HCT116 (cell line): ENCODE data around the gene TNRC6C. TPM values are rescaled to one million over a fixed set of nuclear protein-coding genes. Genes with fewer than 3 reads are reported as not detected.

ENCODE experiments used
- ATAC-seq: fragments of 200-7000 bp; cut with Tn5 transposase; 2 replicates; pipeline ENCODE4 v1.9.1; 2020; ENCODE audit warnings: mild to moderate bottlenecking, moderate library complexity
- BruUV-seq: library from RNA; stranded (reverse); fragments of 400-500 nt; replicated peaks from 2 replicates; lab custom pipeline; 2021; lab: Mats Ljungman, UMichigan
- CTCF ChIA-PET: fragments of 300-600 bp; sonication (Branson Sonifier 250); formaldehyde crosslinking; loops from one replicate; lab custom pipeline; 2021; ENCODE audit warnings: antibody characterized with exemption; lab: Charles Lee
- POLR2A ChIA-PET: fragments of 300-600, 350-600 bp; sonication (Branson Sonifier 250); formaldehyde crosslinking; loops from one replicate; lab custom pipeline; 2021; ENCODE audit warnings: antibody characterized with exemption; lab: Charles Lee
- RAD21 ChIA-PET, 2 experiments: fragments of 300-600 bp; sonication (Branson Sonifier 250); formaldehyde crosslinking; loops; one replicate each; lab custom pipeline; 2023; ENCODE audit warnings: low total read pairs in 2 of 2; ENCODE audit not compliant: uncharacterized antibody in 2 of 2, unreplicated experiment in 2 of 2, low non-redundant PET in 1 of 2; lab: Charles Lee
- DNase-seq: peaks from one replicate; pipeline ENCODE4 v3.0.0-alpha.2; 2010; ENCODE audit warnings: low read depth, low spot score
- H2AFZ ChIP-seq: fragments of 200-600 bp; shearing (Covaris generic), sonication (generic); 2 replicates; pipeline ENCODE4 v1.6.1; 2017; ENCODE audit warnings: low read depth, mixed run types, mixed read lengths, antibody characterized with exemption, low read length; ENCODE audit not compliant: poor library complexity, severe bottlenecking
- H3K27ac ChIP-seq: 2 replicates; pipeline ENCODE4 v1.5.1; 2012; ENCODE audit warnings: low read depth, low read length
- H3K27me3 ChIP-seq: fragments of 200-600 bp; sonication (generic); 2 replicates; pipeline ENCODE4 v1.6.1; 2016; ENCODE audit warnings: mixed run types, low read length, mixed read lengths; ENCODE audit not compliant: insufficient read depth
- H3K36me3 ChIP-seq, 2 experiments: fragments of 200-500 bp in 1 of 2; fragments of 200-600 bp in 1 of 2; sonication (Bioruptor generic) in 1 of 2; sonication (generic) in 1 of 2; 2 replicates each; pipeline versions ENCODE4 v1.5.1 to v1.6.1; 2014 to 2016; ENCODE audit warnings: low read length in 2 of 2, inconsistent platforms in 1 of 2, mixed read lengths in 1 of 2, mixed run types in 1 of 2; ENCODE audit not compliant: insufficient read depth in 2 of 2, control insufficient read depth in 1 of 2
- H3K4me1 ChIP-seq, 2 experiments: fragments of 200-600 bp in 1 of 2; sonication (generic) in 1 of 2; 2 replicates each; pipeline versions ENCODE4 v1.5.1 to v1.6.1; 2012 to 2017; ENCODE audit warnings: low read length in 2 of 2, inconsistent platforms in 1 of 2, mild to moderate bottlenecking in 1 of 2, mixed read lengths in 1 of 2, mixed run types in 1 of 2, moderate library complexity in 1 of 2; ENCODE audit not compliant: insufficient read depth in 2 of 2, control insufficient read depth in 1 of 2
- H3K4me2 ChIP-seq: fragments of 200-600 bp; sonication (generic); 2 replicates; pipeline ENCODE4 v1.6.1; 2017; ENCODE audit warnings: mixed run types, low read length, mixed read lengths
- H3K4me3 ChIP-seq, 2 experiments: fragments of 200-600 bp in 1 of 2; sonication (generic) in 1 of 2; replicated peaks in 1 of 2; 2 replicates each; pipeline ENCODE4 v1.5.1; 2011 to 2016; ENCODE audit warnings: low read length in 2 of 2, control low read depth in 1 of 2, low read depth in 1 of 2, mild to moderate bottlenecking in 1 of 2, mixed read lengths in 1 of 2, mixed run types in 1 of 2
- H3K79me2 ChIP-seq: fragments of 200-600 bp; sonication (generic); 2 replicates; pipeline ENCODE4 v1.6.1; 2017; ENCODE audit warnings: mild to moderate bottlenecking, mixed run types, low read length, moderate library complexity, mixed read lengths; ENCODE audit not compliant: insufficient read depth
- H3K9ac ChIP-seq: fragments of 200-600 bp; sonication (generic); 2 replicates; pipeline ENCODE4 v1.6.1; 2016; ENCODE audit warnings: low read length, mixed read lengths
- H3K9me2 ChIP-seq: fragments of 200-600 bp; sonication (generic), shearing (Covaris generic); 2 replicates; pipeline ENCODE4 v1.6.1; 2017; ENCODE audit warnings: mixed run types, mild to moderate bottlenecking, moderate library complexity; ENCODE audit not compliant: insufficient read depth
- H3K9me3 ChIP-seq, 2 experiments: fragments of 200-500 bp in 1 of 2; fragments of 200-600 bp in 1 of 2; sonication (Bioruptor generic) in 1 of 2; sonication (generic) in 1 of 2; 2 replicates each; pipeline ENCODE4 v1.6.1; 2014 to 2017; ENCODE audit warnings: low read length in 2 of 2, mixed read lengths in 2 of 2, inconsistent platforms in 1 of 2, low read depth in 1 of 2, mild to moderate bottlenecking in 1 of 2, mixed run types in 1 of 2, moderate library complexity in 1 of 2; ENCODE audit not compliant: control insufficient read depth in 1 of 2, insufficient read depth in 1 of 2
- H4K20me1 ChIP-seq: fragments of 200-600 bp; sonication (generic), shearing (Covaris generic); 2 replicates; pipeline ENCODE4 v1.6.1; 2017; ENCODE audit warnings: mixed run types, mild to moderate bottlenecking, moderate library complexity; ENCODE audit not compliant: insufficient read depth
- CEBPB ChIP-seq: IDR thresholded peaks from 2 replicates; pipeline ENCODE4 v1.6.1; 2012; ENCODE audit warnings: low read depth
- CTCF ChIP-seq, 3 experiments: fragments of 200-600 bp in 1 of 3; sonication (generic) in 1 of 3; IDR thresholded peaks in 2 of 3; conservative IDR thresholded peaks in 1 of 3; 2 replicates each; pipeline ENCODE4 v1.5.1; 2012 to 2017; ENCODE audit warnings: low read depth in 2 of 3, low read length in 2 of 3, antibody characterized with exemption in 1 of 3, borderline replicate concordance in 1 of 3, control low read depth in 1 of 3, mild to moderate bottlenecking in 1 of 3, mixed read lengths in 1 of 3, mixed run types in 1 of 3, moderate library complexity in 1 of 3; ENCODE audit not compliant: insufficient read depth in 1 of 3
- EGR1 ChIP-seq: IDR thresholded peaks from 2 replicates; pipeline ENCODE4 v1.6.1; 2012; ENCODE audit warnings: low read depth
- ELF1 ChIP-seq: IDR thresholded peaks from 2 replicates; pipeline ENCODE4 v1.6.1; 2012; ENCODE audit warnings: low read depth, borderline replicate concordance
- EZH2 ChIP-seq: fragments of 200-600 bp; sonication (generic); IDR thresholded peaks from 2 replicates; pipeline ENCODE4 v1.6.1; 2017; ENCODE audit warnings: antibody characterized with exemption, mixed run types
- EZH2phosphoT487 ChIP-seq: fragments of 200-600 bp; IDR thresholded peaks from 2 replicates; pipeline ENCODE4 v1.6.1; 2018; ENCODE audit warnings: antibody characterized with exemption, borderline replicate concordance
- MAX ChIP-seq: IDR thresholded peaks from 2 replicates; pipeline ENCODE4 v1.6.1; 2012
- POLR2AphosphoS5 ChIP-seq: IDR thresholded peaks from 2 replicates; pipeline ENCODE4 v1.6.1; 2011; ENCODE audit warnings: mild to moderate bottlenecking, low read depth, low read length, moderate library complexity
- REST ChIP-seq: IDR thresholded peaks from 2 replicates; pipeline ENCODE4 v1.6.1; 2012; ENCODE audit warnings: low read depth
- SIN3A ChIP-seq: IDR thresholded peaks from 2 replicates; pipeline ENCODE4 v1.6.1; 2012; ENCODE audit warnings: low read depth
- SRF ChIP-seq: IDR thresholded peaks from 2 replicates; pipeline ENCODE4 v1.6.1; 2012; ENCODE audit warnings: low read depth
- TCF7L2 ChIP-seq: IDR thresholded peaks from 2 replicates; pipeline ENCODE4 v1.7.0; 2011; ENCODE audit warnings: borderline replicate concordance, inconsistent platforms; ENCODE audit not compliant: insufficient read depth, insufficient read length; ENCODE audit errors: extremely low read depth
- YY1 ChIP-seq: IDR thresholded peaks from 2 replicates; pipeline ENCODE4 v1.6.1; 2011; ENCODE audit warnings: low read length, low read depth, moderate library complexity, mild to moderate bottlenecking; ENCODE audit not compliant: insufficient replicate concordance; ENCODE audit errors: extremely low read depth
- ZFX ChIP-seq: fragments of 450-650 bp; IDR thresholded peaks from 2 replicates; pipeline ENCODE4 v1.6.1; 2017
- intact Hi-C: fragments of 100-400 bp; cut with micrococcal nuclease; formaldehyde crosslinking; loops from 2 replicates; pipeline ENCODE4 v1.10.0; 2022
- total RNA-seq: library from RNA; stranded (reverse); gene quantifications from one replicate; pipeline ENCODE4 v1.2.1, GENCODE V29; 2021; ENCODE audit not compliant: unreplicated experiment
- TF ChIP-seq, protein P1 (sequence below): IDR thresholded peaks from 2 replicates; pipeline ENCODE4 v1.6.1; 2012
- TF ChIP-seq, protein P2 (sequence below): IDR thresholded peaks from 2 replicates; pipeline ENCODE4 v1.6.1; 2011; ENCODE audit warnings: mild to moderate bottlenecking, low read length, moderate library complexity; ENCODE audit not compliant: insufficient replicate concordance; ENCODE audit errors: extremely low read depth

The TNRC6C gene
- total RNA-seq, 1 experiment from 2014 or later: 23.4 TPM

DNA sequence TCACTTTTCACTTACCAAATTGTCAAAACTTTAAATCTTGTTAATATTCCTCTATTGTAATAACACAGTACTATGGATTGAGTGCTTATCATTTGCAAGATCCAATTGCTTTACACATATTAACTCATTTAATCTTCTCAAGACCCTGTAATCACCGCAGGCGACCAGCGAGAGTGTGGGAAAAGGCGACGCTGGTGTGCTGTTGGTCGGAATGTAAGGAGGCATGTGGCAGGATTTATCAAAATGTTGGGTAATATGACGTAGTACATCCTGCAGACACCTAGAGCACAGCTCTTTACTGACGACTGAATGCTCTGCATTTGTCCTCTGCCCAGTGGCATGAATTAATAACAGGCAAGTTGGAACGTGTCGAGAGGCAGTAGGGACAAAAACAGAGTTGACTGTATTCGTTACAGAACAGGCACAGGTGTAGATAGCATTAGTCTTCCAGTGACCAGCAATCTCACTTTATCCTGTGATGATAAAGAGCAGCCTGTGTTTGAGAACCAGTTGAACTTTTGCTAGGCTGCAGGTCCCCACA, 80.3 kb downstream of the TNRC6C start:
- no peak overlapping the region for H2AFZ ChIP-seq
- no peak overlapping the region for H3K4me3 ChIP-seq
- no peak for DNase-seq
- RAD21 ChIA-PET: no interaction called here
- no peak overlapping the region for H3K27ac ChIP-seq
- no peaks in the 10 kb centered on the region for H4K20me1 ChIP-seq
- H3K79me2 ChIP-seq: no peaks in the 10 kb centered on the region
- H3K36me3 ChIP-seq: no peaks in the 10 kb centered on the region
- H3K4me2 ChIP-seq: no peak overlapping the region
- no TSS peak for BruUV-seq
- intact Hi-C loops: no loop called here
- no peak for ATAC-seq
- no peaks in the 10 kb centered on the region for H3K27me3 ChIP-seq
- no peak overlapping the region for H3K9ac ChIP-seq
- no peaks in the 10 kb centered on the region for H3K9me3 ChIP-seq
- CTCF ChIA-PET: no interaction called here
- no peaks in the 10 kb centered on the region for H3K9me2 ChIP-seq
- TF ChIP-seq ELF1 (no peak), POLR2AphosphoS5 (no peak), SIN3A (no peak), MAX (no peak), CEBPB (no peak), TCF7L2 (no peak), EZH2 (no peak), CTCF (IDR thresholded peaks at IDR 0.05 in 2 of 3, conservative IDR thresholded peaks at IDR 0.05 in 1 of 3; ENCODE audit: borderline replicate concordance in 1 of 3, insufficient read depth in 1 of 3, low read depth in 2 of 3, low read length in 2 of 3) (no peak), SRF (no peak), EZH2phosphoT487 (no peak), ZFX (no peak), YY1 (no peak), REST (no peak), EGR1 (no peak)
- TF ChIP-seq, protein P1, sequence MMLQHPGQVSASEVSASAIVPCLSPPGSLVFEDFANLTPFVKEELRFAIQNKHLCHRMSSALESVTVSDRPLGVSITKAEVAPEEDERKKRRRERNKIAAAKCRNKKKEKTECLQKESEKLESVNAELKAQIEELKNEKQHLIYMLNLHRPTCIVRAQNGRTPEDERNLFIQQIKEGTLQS: no peak
- TF ChIP-seq, protein P2, sequence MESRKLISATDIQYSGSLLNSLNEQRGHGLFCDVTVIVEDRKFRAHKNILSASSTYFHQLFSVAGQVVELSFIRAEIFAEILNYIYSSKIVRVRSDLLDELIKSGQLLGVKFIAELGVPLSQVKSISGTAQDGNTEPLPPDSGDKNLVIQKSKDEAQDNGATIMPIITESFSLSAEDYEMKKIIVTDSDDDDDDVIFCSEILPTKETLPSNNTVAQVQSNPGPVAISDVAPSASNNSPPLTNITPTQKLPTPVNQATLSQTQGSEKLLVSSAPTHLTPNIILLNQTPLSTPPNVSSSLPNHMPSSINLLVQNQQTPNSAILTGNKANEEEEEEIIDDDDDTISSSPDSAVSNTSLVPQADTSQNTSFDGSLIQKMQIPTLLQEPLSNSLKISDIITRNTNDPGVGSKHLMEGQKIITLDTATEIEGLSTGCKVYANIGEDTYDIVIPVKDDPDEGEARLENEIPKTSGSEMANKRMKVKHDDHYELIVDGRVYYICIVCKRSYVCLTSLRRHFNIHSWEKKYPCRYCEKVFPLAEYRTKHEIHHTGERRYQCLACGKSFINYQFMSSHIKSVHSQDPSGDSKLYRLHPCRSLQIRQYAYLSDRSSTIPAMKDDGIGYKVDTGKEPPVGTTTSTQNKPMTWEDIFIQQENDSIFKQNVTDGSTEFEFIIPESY: no peak
- peaks cover 24 to 40% of the 10 kb centered on the region in 2 experiments for H3K4me1 ChIP-seq
- POLR2A ChIA-PET: no interaction called here
